Measurements from ENCODE around the gene MYO6.

MYO6 gene

GRCh38 chr6:75800133-75800532, 51.1 kb downstream of the MYO6 start:
- TF ChIP-seq CTCF (IDR thresholded peaks at IDR 0.05; ENCODE audit: low read depth, low read length, missing control alignments), result no peak
- no peak overlapping the region for H3K4me3 ChIP-seq (ENCODE audit: low read depth, low read length)
- in situ Hi-C loops (cut with HindIII; ENCODE audit: low sequenced_read_pairs), result no loop called here
- DNase-seq (ENCODE audit: low read depth), result no peak

- DNase-seq (ENCODE audit: low read depth), result no peak
- TF ChIP-seq CTCF (IDR thresholded peaks at IDR 0.05; ENCODE audit: low read depth, low read length, missing control alignments), result no peak
Measured at GRCh38 chr6:75800708-75801505, 51.9 kb downstream of the MYO6 start.

GRCh38 chr6:75802366-75802765, 53.3 kb downstream of the MYO6 start:
- no peak for TF ChIP-seq CTCF (IDR thresholded peaks at IDR 0.05; ENCODE audit: low read depth, low read length, missing control alignments)

More at GRCh38 chr6:75800708-75801505, 51.9 kb downstream of the MYO6 start:
- in situ Hi-C loops (cut with HindIII; ENCODE audit: low sequenced_read_pairs), result no loop called here
- no peak overlapping the region for H3K4me3 ChIP-seq (ENCODE audit: low read depth, low read length)

GRCh38 chr6:75808507-75808906, 59.5 kb downstream of the MYO6 start:
- DNase-seq (ENCODE audit: low read depth), result no peak
- no peak overlapping the region for H3K4me3 ChIP-seq (ENCODE audit: low read depth, low read length)
- no peak for TF ChIP-seq CTCF (IDR thresholded peaks at IDR 0.05; ENCODE audit: low read depth, low read length, missing control alignments)
- in situ Hi-C loops (cut with HindIII; ENCODE audit: low sequenced_read_pairs), result no loop called here

More at GRCh38 chr6:75802366-75802765, 53.3 kb downstream of the MYO6 start:
- H3K4me3 ChIP-seq (ENCODE audit: low read depth, low read length), result no peak overlapping the region
- no peak for DNase-seq (ENCODE audit: low read depth)
- in situ Hi-C loops (cut with HindIII; ENCODE audit: low sequenced_read_pairs), result no loop called here

- DNase-seq (ENCODE audit: low read depth), result no peak
- TF ChIP-seq CTCF (IDR thresholded peaks at IDR 0.05; ENCODE audit: low read depth, low read length, missing control alignments), result no peak
- in situ Hi-C loops (cut with HindIII; ENCODE audit: low sequenced_read_pairs), result no loop called here
- no peak overlapping the region for H3K4me3 ChIP-seq (ENCODE audit: low read depth, low read length)
Measured at GRCh38 chr6:75812560-75812959, 63.5 kb downstream of the MYO6 start.

- TF ChIP-seq CTCF (IDR thresholded peaks at IDR 0.05; ENCODE audit: low read depth, low read length, missing control alignments), result no peak
- DNase-seq (ENCODE audit: low read depth), result no peak
- in situ Hi-C loops (cut with HindIII; ENCODE audit: low sequenced_read_pairs), result no loop called here
- H3K4me3 ChIP-seq (ENCODE audit: low read depth, low read length), result no peak overlapping the region
Measured at GRCh38 chr6:75813476-75814250, 64.6 kb downstream of the MYO6 start.

Measured in astrocyte of the cerebellum (primary cell).